Ectodermal cell (in vitro differentiated cells): ENCODE results near the gene CDK5RAP2.
"Not testable (repeated sequence)": the region's sequence is repeated elsewhere in the genome, so short reads cannot be mapped to it uniquely, and the experiment has no call there.

Source experiments
- H3K27ac ChIP-seq: 2 replicates; pipeline ENCODE4 v1.7.0; 2013; ENCODE audit warnings: mild to moderate bottlenecking, low read depth, low read length; ENCODE audit not compliant: insufficient read depth, poor library complexity, severe bottlenecking
- H3K27me3 ChIP-seq: 2 replicates; pipeline ENCODE4 v1.7.0; 2013; ENCODE audit warnings: mild to moderate bottlenecking, low read length; ENCODE audit not compliant: insufficient read depth, control insufficient read depth, poor library complexity, severe bottlenecking
- H3K36me3 ChIP-seq: one replicate; pipeline ENCODE4 v1.7.0; 2013; ENCODE audit warnings: low read length; ENCODE audit not compliant: control insufficient read depth, insufficient read depth
- H3K4me1 ChIP-seq: one replicate; pipeline ENCODE4 v1.7.0; 2013; ENCODE audit warnings: low read length; ENCODE audit not compliant: control insufficient read depth, insufficient read depth
- H3K4me3 ChIP-seq: 2 replicates; pipeline ENCODE4 v1.7.0; 2013; ENCODE audit warnings: low read depth, low read length, control low read depth; ENCODE audit not compliant: insufficient read depth
- H3K9me3 ChIP-seq: 2 replicates; pipeline ENCODE4 v1.7.0; 2013; ENCODE audit warnings: mild to moderate bottlenecking, low read length, moderate library complexity; ENCODE audit not compliant: control insufficient read depth
- WGBS, 2 experiments: methylation state at CpG; one replicate each; pipeline ENCODE4 v1.1.7; 2013; ENCODE audit warnings: missing lambda C conversion rate in 2 of 2; 5-methylcytosine and 5-hydroxymethylcytosine counted together

CDK5RAP2 gene

DNA sequence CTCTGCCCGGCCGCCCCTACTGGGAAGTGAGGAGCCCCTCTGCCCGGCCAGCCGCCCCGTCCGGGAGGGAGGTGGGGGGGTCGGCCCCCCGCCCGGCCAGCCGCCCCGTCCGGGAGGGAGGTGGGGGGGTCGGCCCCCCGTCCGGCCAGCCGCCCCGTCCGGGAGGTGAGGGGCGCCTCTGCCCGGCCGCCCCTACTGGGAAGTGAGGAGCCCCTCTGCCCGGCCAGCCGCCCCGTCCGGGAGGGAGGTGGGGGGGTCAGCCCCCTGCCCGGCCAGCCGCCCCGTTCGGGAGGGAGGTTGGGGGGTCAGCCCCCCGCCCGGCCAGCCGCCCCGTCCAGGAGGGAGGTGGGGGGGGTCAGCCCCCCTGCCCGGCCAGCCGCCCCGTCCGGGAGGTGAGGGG lies 83.5 kb downstream of the CDK5RAP2 start:
- 94% methylated on average over 4 of the region's 37 CpGs; no CpG with 5 or more reads in 1 of the 2 experiments for WGBS, 2 experiments
- not testable (repeated sequence) for H3K4me1 ChIP-seq, H3K4me3 ChIP-seq, H3K36me3 ChIP-seq, H3K27me3 ChIP-seq, H3K27ac ChIP-seq, H3K9me3 ChIP-seq

DNA sequence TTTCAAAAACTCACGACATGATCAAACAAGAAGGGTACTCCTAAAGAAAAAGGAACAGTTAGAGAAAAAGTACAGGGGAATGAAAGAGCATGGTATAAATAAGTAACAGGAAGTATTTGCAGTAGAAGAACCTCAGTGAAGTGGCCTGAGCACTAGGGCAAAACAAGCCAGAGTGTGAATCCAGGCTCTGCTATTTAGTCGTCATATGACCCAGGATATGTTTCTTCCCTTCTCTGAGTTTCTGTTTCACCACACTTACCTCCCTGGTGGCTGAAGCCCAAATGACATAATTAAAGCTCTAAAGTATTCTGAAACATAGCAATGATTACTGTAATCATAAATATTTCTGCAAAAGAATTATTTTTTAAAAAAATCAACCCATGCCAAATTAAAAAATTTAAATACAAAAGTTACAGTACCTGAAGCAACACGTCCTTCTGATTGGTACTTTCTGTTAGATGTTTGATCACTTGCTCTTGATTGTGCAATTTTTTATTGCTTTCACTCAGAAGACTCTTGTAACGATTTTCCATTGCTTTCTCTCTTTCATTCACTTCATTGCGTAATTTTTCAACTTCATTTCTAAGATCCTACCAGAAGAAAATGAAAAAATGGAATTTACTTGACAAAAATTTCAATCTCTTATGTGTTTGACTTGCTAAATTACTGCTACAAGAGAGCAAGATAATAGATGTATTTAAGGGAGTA lies 88.9 kb downstream of the CDK5RAP2 start:
- Histone ChIP-seq H3K27me3 (no peaks in the 10 kb centered on the region), H3K4me3 (no peak overlapping the region), H3K27ac (no peak overlapping the region), H3K4me1 (no peaks in the 10 kb centered on the region), H3K9me3 (no peaks in the 10 kb centered on the region), H3K36me3 (peaks cover 31% of the 10 kb centered on the region)
- 83 to 90% methylated on average over 5 of the region's 5 CpGs for WGBS, 2 experiments

DNA sequence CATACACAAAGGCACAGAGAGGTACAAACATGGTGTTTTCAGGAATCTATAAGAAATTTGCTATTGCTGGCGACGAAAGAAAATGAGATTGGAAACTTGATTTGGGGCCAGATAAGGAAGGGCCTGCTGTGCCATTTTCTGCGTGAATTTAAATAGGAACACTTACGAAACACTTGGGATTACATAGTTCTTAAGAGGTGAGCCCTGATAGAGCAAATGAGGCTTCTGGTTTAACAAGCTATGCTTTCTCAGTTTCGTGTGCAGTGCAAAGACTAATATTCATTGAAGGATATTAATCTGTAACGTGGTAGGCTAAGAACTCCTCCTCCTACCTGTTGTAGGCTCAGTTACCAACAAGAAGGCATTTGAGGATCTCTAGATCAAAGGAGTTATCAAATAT lies 93.1 kb downstream of the CDK5RAP2 start:
- no peaks in the 10 kb centered on the region for H3K27me3 ChIP-seq
- no peaks in the 10 kb centered on the region for H3K4me1 ChIP-seq
- no peak overlapping the region for H3K27ac ChIP-seq
- H3K36me3 ChIP-seq, result peaks cover 28% of the 10 kb centered on the region
- no peaks in the 10 kb centered on the region for H3K9me3 ChIP-seq
- WGBS, 2 experiments, result 94 to 96% methylated on average over 6 of the region's 6 CpGs
- no peak overlapping the region for H3K4me3 ChIP-seq

DNA sequence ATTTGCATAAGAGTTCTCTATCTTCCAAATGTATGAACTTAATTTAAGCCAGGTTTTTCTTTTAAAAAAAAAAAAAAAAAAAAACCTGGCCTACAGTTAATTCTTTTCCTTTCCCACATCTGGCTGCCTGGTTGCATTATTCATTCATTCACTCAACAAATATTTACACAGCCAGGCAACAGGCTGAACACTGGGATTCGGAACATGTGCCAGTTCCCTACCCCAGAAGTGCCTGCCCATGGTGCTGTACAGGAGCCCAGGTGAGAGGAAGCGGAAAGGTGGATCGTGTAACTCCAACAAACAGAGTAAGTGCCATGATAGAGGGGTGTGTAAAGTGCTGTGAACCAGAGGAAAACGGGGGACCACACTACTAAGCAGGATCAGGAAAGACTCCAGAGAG lies 93.6 kb downstream of the CDK5RAP2 start:
- WGBS, 2 experiments, result 92 to 93% methylated on average over 4 of the region's 4 CpGs
- H3K36me3 ChIP-seq, result peaks cover 28% of the 10 kb centered on the region
- H3K9me3 ChIP-seq, result no peaks in the 10 kb centered on the region
- no peak overlapping the region for H3K4me3 ChIP-seq
- no peaks in the 10 kb centered on the region for H3K27me3 ChIP-seq
- H3K4me1 ChIP-seq, result no peaks in the 10 kb centered on the region
- no peak overlapping the region for H3K27ac ChIP-seq

DNA sequence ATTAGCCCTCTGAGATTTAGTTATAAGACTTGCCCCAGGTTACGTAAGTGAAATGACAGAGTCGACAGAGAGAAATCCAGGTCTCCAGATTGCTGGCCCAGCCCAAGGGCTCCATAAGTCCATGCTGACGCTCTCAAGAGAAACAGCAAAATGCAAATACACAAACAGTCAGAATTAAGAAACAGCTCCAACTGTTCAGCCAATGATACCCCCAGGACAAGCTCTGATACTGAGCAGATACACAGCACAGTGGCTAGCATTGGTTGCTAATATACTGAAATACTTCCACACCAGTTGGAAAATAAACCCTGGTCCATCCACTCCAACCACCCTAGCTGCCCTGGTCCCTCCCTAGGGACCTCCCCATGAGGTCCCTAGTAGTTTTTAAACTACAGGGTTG lies 94.2 kb downstream of the CDK5RAP2 start:
- peaks cover 28% of the 10 kb centered on the region for H3K36me3 ChIP-seq
- WGBS, 2 experiments, result 93% methylated on average over 3 of the region's 3 CpGs
- no peak overlapping the region for H3K27ac ChIP-seq
- no peak overlapping the region for H3K4me3 ChIP-seq
- H3K9me3 ChIP-seq, result no peaks in the 10 kb centered on the region
- H3K4me1 ChIP-seq, result no peaks in the 10 kb centered on the region
- no peaks in the 10 kb centered on the region for H3K27me3 ChIP-seq

DNA sequence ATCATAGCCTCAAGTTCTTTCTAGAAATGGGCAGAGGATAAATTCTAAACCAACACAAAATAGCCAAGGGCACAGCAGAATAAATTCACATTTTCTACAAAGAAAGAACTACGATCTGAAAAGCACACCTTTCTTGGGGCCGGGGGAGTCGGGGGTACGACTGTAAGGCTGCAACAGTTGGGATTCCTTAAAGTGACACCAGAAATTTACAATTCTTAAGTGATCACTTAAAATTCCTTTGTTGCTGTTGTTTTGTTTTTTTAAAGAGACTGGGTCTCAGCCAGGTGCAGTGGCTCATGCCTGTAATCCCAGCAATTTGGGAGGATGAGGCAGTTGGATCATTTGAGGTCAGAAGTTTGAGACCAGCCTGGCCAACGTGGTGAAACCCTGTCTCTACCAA lies 95.8 kb downstream of the CDK5RAP2 start:
- Histone ChIP-seq H3K4me3 (no peak overlapping the region), H3K27me3 (no peaks in the 10 kb centered on the region), H3K9me3 (no peaks in the 10 kb centered on the region), H3K27ac (no peak overlapping the region), H3K4me1 (no peaks in the 10 kb centered on the region), H3K36me3 (peaks cover 19% of the 10 kb centered on the region)
- 87 to 88% methylated on average over 5 of the region's 5 CpGs for WGBS, 2 experiments

DNA sequence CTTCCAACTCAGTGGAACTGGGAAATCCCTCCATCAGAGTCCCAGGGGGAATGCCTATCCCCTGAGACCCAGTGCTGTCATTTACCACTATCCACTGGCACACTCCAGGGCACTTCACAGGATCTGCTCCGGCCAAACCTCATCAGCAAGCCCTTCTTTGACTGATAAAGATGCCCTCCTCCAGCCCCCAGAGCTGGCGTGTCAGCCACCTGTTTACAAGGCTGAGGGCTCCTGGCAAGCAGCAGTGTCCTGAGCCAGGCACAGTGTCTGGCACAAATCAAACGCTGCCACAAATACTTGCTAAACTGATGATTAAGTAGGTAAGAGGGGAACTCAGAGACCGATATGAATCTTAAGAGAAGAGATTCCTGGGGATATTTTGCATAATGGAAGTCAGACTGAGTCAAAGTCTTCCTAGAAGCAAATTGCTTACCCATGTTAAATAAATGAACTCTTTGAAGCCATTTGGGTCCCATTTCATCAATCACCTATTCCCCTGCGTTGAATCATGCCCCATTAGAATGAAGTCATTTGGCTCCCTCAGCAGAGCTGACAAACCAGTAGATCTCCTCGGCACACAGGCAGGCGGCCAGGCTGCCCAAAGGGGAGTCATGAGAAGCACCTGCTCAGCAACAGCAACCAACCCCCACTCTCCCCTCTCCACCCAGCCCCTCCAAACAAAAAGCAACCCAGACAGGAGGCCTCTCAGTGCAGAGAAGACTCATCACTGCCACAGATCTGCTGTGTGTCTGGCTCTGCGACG lies 97.4 kb downstream of the CDK5RAP2 start:
- H3K27me3 ChIP-seq, result no peaks in the 10 kb centered on the region
- H3K4me1 ChIP-seq, result no peaks in the 10 kb centered on the region
- no peak overlapping the region for H3K27ac ChIP-seq
- H3K9me3 ChIP-seq, result no peaks in the 10 kb centered on the region
- no peak overlapping the region for H3K4me3 ChIP-seq
- peaks cover 12% of the 10 kb centered on the region for H3K36me3 ChIP-seq
- 92 to 95% methylated on average over 9 of the region's 9 CpGs for WGBS, 2 experiments

DNA sequence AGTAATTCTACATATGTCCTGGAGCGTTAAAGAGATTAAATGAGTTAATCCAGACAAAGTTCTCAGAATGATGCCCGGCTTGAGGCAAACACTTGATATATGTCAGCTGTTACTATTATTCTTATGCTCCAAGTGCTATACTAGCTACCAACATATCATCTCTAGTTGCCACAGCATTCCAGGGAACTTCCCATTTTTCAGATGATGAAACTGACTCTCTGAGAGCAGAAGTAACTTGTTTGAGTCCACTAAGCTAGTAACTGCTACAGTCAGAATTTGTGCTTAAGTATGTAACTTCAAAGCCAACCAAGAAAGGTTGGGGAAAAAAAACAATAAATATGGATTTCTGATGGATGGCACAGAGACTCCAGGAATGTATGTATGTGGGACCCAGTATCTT lies 98.1 kb downstream of the CDK5RAP2 start:
- H3K9me3 ChIP-seq, result no peaks in the 10 kb centered on the region
- no peak overlapping the region for H3K27ac ChIP-seq
- WGBS, 2 experiments, result 89 to 100% methylated on average over 2 of the region's 2 CpGs
- H3K4me3 ChIP-seq, result no peak overlapping the region
- H3K4me1 ChIP-seq, result no peaks in the 10 kb centered on the region
- no peaks in the 10 kb centered on the region for H3K27me3 ChIP-seq
- peaks cover 8% of the 10 kb centered on the region for H3K36me3 ChIP-seq

DNA sequence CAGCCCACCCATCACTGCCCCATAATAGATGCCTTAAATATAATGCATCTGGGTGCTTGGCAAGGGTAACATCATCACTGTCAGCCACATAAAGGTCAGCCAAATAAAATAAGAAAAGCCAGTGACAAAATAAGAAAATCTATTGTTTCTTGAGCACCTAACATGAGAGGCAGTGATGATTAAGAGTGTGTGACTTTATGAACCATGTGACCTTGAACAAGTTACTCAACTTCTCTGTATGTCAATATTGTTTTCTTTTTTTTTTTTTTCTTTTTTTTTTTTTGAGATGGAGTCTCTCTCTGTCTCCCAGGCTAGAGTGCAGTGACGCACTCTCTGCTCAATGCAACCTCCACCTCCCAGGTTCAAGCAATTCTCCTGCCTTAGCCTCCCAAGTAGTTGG lies 98.7 kb downstream of the CDK5RAP2 start:
- no peaks in the 10 kb centered on the region for H3K9me3 ChIP-seq
- H3K4me1 ChIP-seq, result no peaks in the 10 kb centered on the region
- H3K4me3 ChIP-seq, result no peak overlapping the region
- H3K36me3 ChIP-seq, result peaks cover 8% of the 10 kb centered on the region
- no peak overlapping the region for H3K27ac ChIP-seq
- H3K27me3 ChIP-seq, result no peaks in the 10 kb centered on the region
- 83 to 94% methylated on average over 1 of the region's 1 CpG for WGBS, 2 experiments

DNA sequence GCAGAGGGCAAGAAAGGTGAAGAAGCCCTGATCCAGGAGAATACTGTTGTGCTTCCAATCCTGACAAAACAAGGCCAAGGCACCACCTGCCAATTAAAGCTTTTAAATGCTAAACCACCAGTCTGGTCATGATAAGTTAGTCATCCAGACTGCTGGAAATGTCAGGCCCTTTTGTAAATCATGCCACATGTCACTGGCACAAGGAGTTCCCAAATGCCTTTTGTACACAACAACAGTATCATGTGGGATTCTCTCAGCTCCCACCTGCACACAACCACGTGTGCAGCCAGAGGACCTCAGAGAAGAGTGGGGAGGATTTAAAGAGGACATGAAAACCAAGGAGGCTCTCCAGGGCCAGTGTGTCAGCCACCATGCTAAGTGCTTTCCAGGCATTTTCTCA lies 99.3 kb downstream of the CDK5RAP2 start:
- Histone ChIP-seq H3K4me1 (no peaks in the 10 kb centered on the region), H3K4me3 (no peak overlapping the region), H3K36me3 (peaks cover 8% of the 10 kb centered on the region), H3K27ac (no peak overlapping the region), H3K27me3 (no peaks in the 10 kb centered on the region), H3K9me3 (no peaks in the 10 kb centered on the region)
- WGBS, 2 experiments, result 62 to 80% methylated on average over 1 of the region's 1 CpG
